ENCODE data around the gene ESR2. TPM values are rescaled to one million over a fixed set of nuclear protein-coding genes. Genes with fewer than 3 reads are reported as not detected.

ESR2 gene
- total RNA-seq, 1 donor from 2014 or later, result not detected

DNA sequence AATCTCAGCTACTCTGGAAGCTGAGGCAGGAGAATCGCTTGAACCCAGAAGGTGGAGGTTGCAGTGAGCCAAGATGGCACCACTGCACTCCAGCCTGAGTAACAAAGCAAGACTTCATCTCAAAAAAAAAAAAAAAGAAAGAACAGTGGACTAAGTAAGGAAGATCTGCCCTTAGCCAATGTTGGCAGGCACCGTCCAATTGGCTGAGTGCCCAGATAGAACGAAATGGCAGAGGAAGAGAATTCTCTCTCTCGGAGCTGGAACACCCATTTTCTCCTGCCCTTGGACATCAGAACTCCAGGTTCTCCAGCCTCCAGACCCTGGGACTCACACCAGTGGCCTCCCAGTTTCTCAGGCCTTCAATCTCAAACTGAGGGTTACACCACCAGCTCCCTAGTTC lies 49.9 kb downstream of the ESR2 start:
- no peaks in the 10 kb centered on the region for H3K4me1 Mint-ChIP-seq (ENCODE audit: unreplicated experiment)
- TF ChIP-seq, protein P1, sequence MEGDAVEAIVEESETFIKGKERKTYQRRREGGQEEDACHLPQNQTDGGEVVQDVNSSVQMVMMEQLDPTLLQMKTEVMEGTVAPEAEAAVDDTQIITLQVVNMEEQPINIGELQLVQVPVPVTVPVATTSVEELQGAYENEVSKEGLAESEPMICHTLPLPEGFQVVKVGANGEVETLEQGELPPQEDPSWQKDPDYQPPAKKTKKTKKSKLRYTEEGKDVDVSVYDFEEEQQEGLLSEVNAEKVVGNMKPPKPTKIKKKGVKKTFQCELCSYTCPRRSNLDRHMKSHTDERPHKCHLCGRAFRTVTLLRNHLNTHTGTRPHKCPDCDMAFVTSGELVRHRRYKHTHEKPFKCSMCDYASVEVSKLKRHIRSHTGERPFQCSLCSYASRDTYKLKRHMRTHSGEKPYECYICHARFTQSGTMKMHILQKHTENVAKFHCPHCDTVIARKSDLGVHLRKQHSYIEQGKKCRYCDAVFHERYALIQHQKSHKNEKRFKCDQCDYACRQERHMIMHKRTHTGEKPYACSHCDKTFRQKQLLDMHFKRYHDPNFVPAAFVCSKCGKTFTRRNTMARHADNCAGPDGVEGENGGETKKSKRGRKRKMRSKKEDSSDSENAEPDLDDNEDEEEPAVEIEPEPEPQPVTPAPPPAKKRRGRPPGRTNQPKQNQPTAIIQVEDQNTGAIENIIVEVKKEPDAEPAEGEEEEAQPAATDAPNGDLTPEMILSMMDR (IDR thresholded peaks at IDR 0.05; ENCODE audit: unreplicated experiment), result no peak
- DNase-seq (ENCODE audit: low spot score), result no peak
- H3K9me3 Mint-ChIP-seq (ENCODE audit: unreplicated experiment), result no peaks in the 10 kb centered on the region
- H3K27ac Mint-ChIP-seq (ENCODE audit: unreplicated experiment), result no peak overlapping the region
- H3K4me3 Mint-ChIP-seq (ENCODE audit: unreplicated experiment), result no peak overlapping the region
- H3K36me3 Mint-ChIP-seq (ENCODE audit: low read depth, unreplicated experiment), result no peaks in the 10 kb centered on the region
- peaks cover 5% of the 10 kb centered on the region for H3K27me3 Mint-ChIP-seq (ENCODE audit: unreplicated experiment)

DNA sequence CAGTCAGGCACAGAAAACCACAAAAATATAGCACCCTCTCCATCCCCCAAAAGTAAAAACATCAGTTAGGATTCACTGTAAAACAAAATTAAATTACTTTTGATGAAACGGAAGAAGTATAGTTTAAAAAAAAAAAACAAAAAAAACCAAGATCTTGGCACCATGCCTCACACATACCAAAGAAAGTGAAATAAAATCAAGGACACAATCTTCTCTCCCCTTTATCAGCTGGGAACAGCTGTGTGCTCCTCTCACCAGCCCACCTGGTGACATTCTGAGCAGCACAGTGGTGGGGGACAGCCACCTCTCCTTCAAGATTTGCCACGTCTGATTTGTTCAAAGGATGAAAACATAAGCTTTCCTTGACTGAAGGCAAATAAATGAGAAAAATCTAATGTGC lies 55.5 kb downstream of the ESR2 start:
- Mint-ChIP-seq H3K36me3 (ENCODE audit: low read depth, unreplicated experiment) (peaks cover 12% of the 10 kb centered on the region), H3K27ac (ENCODE audit: unreplicated experiment) (no peak overlapping the region), H3K9me3 (ENCODE audit: unreplicated experiment) (no peaks in the 10 kb centered on the region), H3K4me3 (ENCODE audit: unreplicated experiment) (no peak overlapping the region), H3K27me3 (ENCODE audit: unreplicated experiment) (peaks cover 2% of the 10 kb centered on the region), H3K4me1 (ENCODE audit: unreplicated experiment) (no peaks in the 10 kb centered on the region)
- DNase-seq (ENCODE audit: low spot score), result no peak
- TF ChIP-seq, protein P1 (IDR thresholded peaks at IDR 0.05; ENCODE audit: unreplicated experiment), result no peak

DNA sequence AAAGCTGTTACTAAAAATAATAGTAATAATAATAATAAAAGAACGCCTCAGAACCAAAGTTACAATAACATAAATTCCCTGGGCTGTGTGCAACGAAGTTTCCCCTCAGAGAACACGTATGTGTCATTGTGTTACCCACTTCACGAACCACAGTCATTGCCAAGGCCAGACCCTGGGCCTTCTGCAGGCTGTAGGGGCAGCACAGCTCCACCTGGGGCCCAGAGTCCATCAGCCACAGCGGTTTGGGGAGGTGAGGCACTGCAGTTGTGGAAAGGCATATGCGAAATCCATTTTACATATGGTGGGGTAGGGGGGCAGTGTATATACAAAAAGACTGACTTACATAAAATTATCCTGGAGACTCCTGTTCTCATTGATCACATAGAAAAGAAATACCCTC lies 56.1 kb downstream of the ESR2 start:
- no peaks in the 10 kb centered on the region for H3K4me1 Mint-ChIP-seq (ENCODE audit: unreplicated experiment)
- no peak for DNase-seq (ENCODE audit: low spot score)

DNA sequence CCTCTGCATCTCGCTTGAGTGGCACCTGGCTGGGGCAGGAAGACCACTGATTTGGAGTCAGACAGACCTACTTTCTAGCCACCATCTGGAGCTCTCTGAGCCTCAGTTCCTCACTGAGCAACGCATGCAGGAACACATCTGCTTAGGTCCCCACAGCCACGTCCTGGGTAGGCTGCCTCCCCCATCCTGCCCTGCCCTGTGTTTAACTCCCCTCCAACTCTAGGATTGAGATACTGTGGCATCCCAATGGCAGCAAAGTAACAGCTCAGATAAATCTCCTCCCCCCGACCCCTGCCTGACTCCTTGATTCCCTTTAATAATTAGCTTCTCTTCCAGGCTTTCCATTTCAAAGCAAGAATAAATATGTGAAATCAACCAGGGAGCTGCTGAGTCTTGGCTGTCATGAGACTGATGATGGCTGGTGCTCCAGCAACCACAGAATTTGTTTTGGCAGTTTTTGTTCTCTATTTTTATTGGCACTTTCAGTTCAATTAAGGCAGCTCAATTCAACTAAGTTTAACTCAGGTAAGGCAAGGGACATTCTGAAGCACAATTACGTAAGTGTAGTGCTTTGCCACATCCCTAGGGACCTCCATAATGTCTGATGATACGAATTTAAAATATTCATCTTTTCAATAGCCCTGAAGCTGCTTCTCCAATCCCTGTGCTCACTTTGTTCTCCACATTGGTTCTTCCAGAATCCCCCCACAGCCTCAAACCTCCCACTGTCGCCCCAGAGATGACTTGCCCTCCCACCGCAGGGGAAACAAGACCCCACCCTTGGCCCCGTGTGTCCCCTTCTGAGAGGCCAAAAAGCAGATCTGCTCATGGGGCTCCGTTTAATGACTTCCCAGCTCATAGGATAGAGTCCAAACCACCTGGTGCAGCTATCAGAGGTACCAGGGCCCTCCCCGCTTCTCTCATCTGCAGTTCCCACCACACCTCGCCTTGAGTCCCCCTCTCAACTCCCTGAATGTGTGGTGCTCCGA lies 58.2 kb downstream of the ESR2 start:
- H3K9me3 Mint-ChIP-seq (ENCODE audit: unreplicated experiment), result no peaks in the 10 kb centered on the region
- H3K4me1 Mint-ChIP-seq (ENCODE audit: unreplicated experiment), result peaks cover 9% of the 10 kb centered on the region
- H3K27ac Mint-ChIP-seq (ENCODE audit: unreplicated experiment), result no peak overlapping the region
- peaks cover 15% of the 10 kb centered on the region for H3K36me3 Mint-ChIP-seq (ENCODE audit: low read depth, unreplicated experiment)
- peaks cover 3% of the 10 kb centered on the region for H3K27me3 Mint-ChIP-seq (ENCODE audit: unreplicated experiment)
- TF ChIP-seq, protein P1 (IDR thresholded peaks at IDR 0.05; ENCODE audit: unreplicated experiment), result no peak
- H3K4me3 Mint-ChIP-seq (ENCODE audit: unreplicated experiment), result no peak overlapping the region
- DNase-seq (ENCODE audit: low spot score), result no peak

More for the DNA sequence above, 56.1 kb downstream of the ESR2 start:
- TF ChIP-seq, protein P1 (IDR thresholded peaks at IDR 0.05; ENCODE audit: unreplicated experiment), result no peak
- Mint-ChIP-seq H3K36me3 (ENCODE audit: low read depth, unreplicated experiment) (peaks cover 15% of the 10 kb centered on the region), H3K9me3 (ENCODE audit: unreplicated experiment) (no peaks in the 10 kb centered on the region), H3K4me3 (ENCODE audit: unreplicated experiment) (no peak overlapping the region), H3K27me3 (ENCODE audit: unreplicated experiment) (peaks cover 3% of the 10 kb centered on the region), H3K27ac (ENCODE audit: unreplicated experiment) (no peak overlapping the region)
